Measurements from ENCODE around the gene ZNF771. TPM values are rescaled to one million over a fixed set of nuclear protein-coding genes. Genes with fewer than 3 reads are reported as not detected.

Gene ZNF771
- total and polyA plus RNA-seq, 9 of the 15 experiments (the other 6 are each of a cell fraction or from before 2014, with no cell fraction given) = 1.5 to 12.6 (median 4.4) TPM

DNA sequence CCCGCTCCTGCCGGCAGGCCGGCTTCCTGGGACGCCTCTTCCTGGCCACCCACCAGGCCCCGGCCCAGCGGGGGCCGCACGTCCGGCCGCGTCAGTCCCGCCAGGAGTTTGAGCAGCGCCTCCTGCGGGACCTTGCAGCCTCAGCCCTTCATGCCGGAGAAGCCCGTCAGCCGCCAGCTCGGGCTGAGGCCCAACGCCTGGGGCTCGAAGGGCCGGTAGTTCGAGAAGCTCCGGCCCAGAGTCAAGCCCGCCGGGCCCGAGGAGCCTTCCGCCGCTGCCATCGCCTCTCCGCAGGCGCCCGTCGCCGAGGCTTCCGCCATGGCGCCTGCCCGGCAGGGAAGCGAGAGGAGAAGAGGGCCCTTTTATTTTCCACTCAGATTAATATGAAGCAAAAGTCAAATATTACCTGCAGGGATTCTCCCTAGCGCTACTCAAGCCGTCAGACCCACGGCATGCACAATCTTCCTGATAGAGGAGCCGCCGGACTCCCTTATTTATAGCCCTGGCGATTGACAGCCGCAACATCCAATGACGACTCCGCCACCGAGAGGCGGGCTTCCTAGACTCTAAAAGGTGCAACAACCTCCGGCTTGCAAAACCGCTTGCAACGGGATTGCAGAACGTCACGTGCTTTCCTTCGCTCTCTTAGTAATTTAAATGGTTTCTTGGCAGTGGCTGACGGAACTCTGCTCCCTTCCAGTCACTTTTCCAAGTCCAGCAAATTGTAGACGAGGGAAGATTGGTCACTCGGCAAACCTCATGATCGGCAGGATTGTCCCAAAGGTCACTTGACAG lies 38.2 kb downstream of the ZNF771 start, which contains the start of gene SEPHS2 (continued):
- TF ChIP-seq ZBTB49 (CRISPR knock-in tag; IDR thresholded peaks at IDR 0.05; ENCODE audit: borderline replicate concordance) (no peak), SRSF7 (optimal IDR thresholded peaks at IDR 0.05; ENCODE audit: low read depth, low read length) (no peak), GTF2E2 (tag; IDR thresholded peaks at IDR 0.05) (peak; percentile 88), MTF1 (CRISPR knock-in tag; IDR thresholded peaks at IDR 0.05; ENCODE audit: borderline replicate concordance) (no peak), ZNF280B (CRISPR knock-in tag; IDR thresholded peaks at IDR 0.05) (no peak), ASH1L (IDR thresholded peaks at IDR 0.05; ENCODE audit: borderline replicate concordance, low read depth, partially characterized antibody) (peak; percentile 67), KAT8 (IDR thresholded peaks at IDR 0.05; ENCODE audit: low read depth) (no peak), RUNX1 (IDR thresholded peaks at IDR 0.05; ENCODE audit: low read depth) (no peak), NBN (IDR thresholded peaks at IDR 0.05; ENCODE audit: low read depth) (peak; percentile 44; the same call in 1 of the 2 replicates), RBM15 (IDR thresholded peaks at IDR 0.05; ENCODE audit: insufficient read depth, low read length) (no peak), KAT2B (IDR thresholded peaks at IDR 0.05; ENCODE audit: low read depth, low read length) (no peak), LCOR (CRISPR knock-in tag; IDR thresholded peaks at IDR 0.05) (peak; percentile 75), HBP1 (CRISPR knock-in tag; IDR thresholded peaks at IDR 0.05) (no peak), RBM34 (IDR thresholded peaks at IDR 0.05; ENCODE audit: borderline replicate concordance, insufficient read depth, low read length) (no peak)
- TF ChIP-seq, protein P1, sequence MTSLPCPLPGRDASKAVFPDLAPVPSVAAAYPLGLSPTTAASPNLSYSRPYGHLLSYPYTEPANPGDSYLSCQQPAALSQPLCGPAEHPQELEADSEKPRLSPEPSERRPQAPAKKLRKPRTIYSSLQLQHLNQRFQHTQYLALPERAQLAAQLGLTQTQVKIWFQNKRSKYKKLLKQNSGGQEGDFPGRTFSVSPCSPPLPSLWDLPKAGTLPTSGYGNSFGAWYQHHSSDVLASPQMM (CRISPR knock-in tag; IDR thresholded peaks at IDR 0.05) = no peak
- TF ChIP-seq, protein P2, sequence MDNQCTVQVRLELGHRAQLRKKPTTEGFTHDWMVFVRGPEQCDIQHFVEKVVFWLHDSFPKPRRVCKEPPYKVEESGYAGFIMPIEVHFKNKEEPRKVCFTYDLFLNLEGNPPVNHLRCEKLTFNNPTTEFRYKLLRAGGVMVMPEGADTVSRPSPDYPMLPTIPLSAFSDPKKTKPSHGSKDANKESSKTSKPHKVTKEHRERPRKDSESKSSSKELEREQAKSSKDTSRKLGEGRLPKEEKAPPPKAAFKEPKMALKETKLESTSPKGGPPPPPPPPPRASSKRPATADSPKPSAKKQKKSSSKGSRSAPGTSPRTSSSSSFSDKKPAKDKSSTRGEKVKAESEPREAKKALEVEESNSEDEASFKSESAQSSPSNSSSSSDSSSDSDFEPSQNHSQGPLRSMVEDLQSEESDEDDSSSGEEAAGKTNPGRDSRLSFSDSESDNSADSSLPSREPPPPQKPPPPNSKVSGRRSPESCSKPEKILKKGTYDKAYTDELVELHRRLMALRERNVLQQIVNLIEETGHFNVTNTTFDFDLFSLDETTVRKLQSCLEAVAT (IDR thresholded peaks at IDR 0.05) = no peak; a peak in 3 of 4 replicates

All from K562 (cell line).